Measurements from ENCODE around the gene NIT2. TPM values are rescaled to one million over a fixed set of nuclear protein-coding genes. Genes with fewer than 3 reads are reported as not detected.

The NIT2 gene
- total and polyA plus RNA-seq, 2 of the 4 experiments (the other 2 are of a cell fraction), result 12.4 to 27.1 TPM

GRCh38 chr3:100299016-100299415 lies 35.5 kb upstream of the NIT2 start:
- H2AK9ac ChIP-seq (replicated peaks; ENCODE audit: low read depth, low read length, poor library complexity), result no peak overlapping the region
- no peak overlapping the region for H2BK5ac ChIP-seq (ENCODE audit: low read depth, low read length, poor library complexity, severe bottlenecking)
- no peak overlapping the region for H3K14ac ChIP-seq (replicated peaks; ENCODE audit: low read depth, low read length)
- intact Hi-C loops (cut with micrococcal nuclease) (no loop called here), in situ Hi-C loops (cut with MboI; ENCODE audit: low sequenced_read_pairs) (no loop called here), dilution Hi-C loops (cut with HindIII; ENCODE audit: low sequenced_read_pairs, unreplicated experiment) (no loop called here)
- no peaks in the 10 kb centered on the region for H3K27me3 ChIP-seq (ENCODE audit: control insufficient read depth, insufficient read depth, low read length)
- ChIA-PET POLR2A (ENCODE audit: unreplicated experiment) (no interaction called here), CTCF (no interaction called here)
- no peak for TF ChIP-seq SMC3 (IDR thresholded peaks at IDR 0.05; ENCODE audit: low read depth, low read length)
- 0 out of 2 replicates have a peak, but pooled peaks have one; percentile 21 for TF ChIP-seq CEBPB (IDR thresholded peaks at IDR 0.05; ENCODE audit: low read depth, low read length)
- no peak overlapping the region for H3K4me3 ChIP-seq (ENCODE audit: insufficient read depth, low read depth, low read length)
- no peak overlapping the region for H3K4me2 ChIP-seq (ENCODE audit: low read depth, low read length)
- H2BK120ac ChIP-seq (ENCODE audit: low read depth, low read length), result no peak overlapping the region
- no peaks in the 10 kb centered on the region for H4K20me1 ChIP-seq (ENCODE audit: insufficient read depth, low read length)
- no peak overlapping the region for H2AFZ ChIP-seq (replicated peaks; ENCODE audit: low read length, poor library complexity)
- no peak overlapping the region for H2BK20ac ChIP-seq (ENCODE audit: low read depth, low read length)
- no peak overlapping the region for H2BK15ac ChIP-seq (ENCODE audit: low read depth, low read length)
- ATAC-seq (ENCODE audit: low read depth) (no peak), DNase-seq (no peak)
- no peak overlapping the region for H3K18ac ChIP-seq (ENCODE audit: low read depth, low read length)
- H3K79me1 ChIP-seq (ENCODE audit: low read depth in 1 of 2, low read length in 2 of 2), result peaks cover 2 to 7% of the 10 kb centered on the region in 2 experiments; a peak in 3 of 4 replicates
- no peaks in the 10 kb centered on the region for H3K4me1 ChIP-seq (ENCODE audit: control insufficient read depth, insufficient read depth, low read length)
- no peaks in the 10 kb centered on the region for H3K9me1 ChIP-seq (ENCODE audit: insufficient read depth, low read length)
- no peak overlapping the region for H3K56ac ChIP-seq (ENCODE audit: extremely low read depth, insufficient read depth, low read length)
- no peak overlapping the region for H4K91ac ChIP-seq (ENCODE audit: insufficient read depth, low read depth, low read length)
- H4K8ac ChIP-seq (ENCODE audit: low read depth in 2 of 2, low read length in 2 of 2), result no peak overlapping the region
- peaks cover 29% of the 10 kb centered on the region for H3K36me3 ChIP-seq (ENCODE audit: control insufficient read depth, insufficient read depth, low read length)
- no peak overlapping the region for H3K4ac ChIP-seq (ENCODE audit: low read depth, low read length)
- H3K9ac ChIP-seq (ENCODE audit: low read depth, low read length), result no peak overlapping the region
- H3K23ac ChIP-seq (ENCODE audit: low read depth, low read length), result no peak overlapping the region
- no CpG with 5 or more reads among the region's 4 CpGs for WGBS, 2 experiments (ENCODE audit: extremely low coverage in 2 of 2, insufficient read length in 1 of 2)
- H4K5ac ChIP-seq (ENCODE audit: low read depth, low read length), result no peak overlapping the region
- H3K27ac ChIP-seq (ENCODE audit: insufficient read depth, low read length), result no peak overlapping the region
- BruUV-seq (replicated peaks), result no TSS peak
- H3K9me3 ChIP-seq (ENCODE audit: control insufficient read depth, insufficient read depth, low read length), result no peaks in the 10 kb centered on the region
- no peak overlapping the region for H2AK5ac ChIP-seq (ENCODE audit: low read depth, low read length)
